ENCODE results near the gene LIPT1.
"Not testable (repeated sequence)": the region's sequence is repeated elsewhere in the genome, so short reads cannot be mapped to it uniquely, and the experiment has no call there.

Gene LIPT1

DNA sequence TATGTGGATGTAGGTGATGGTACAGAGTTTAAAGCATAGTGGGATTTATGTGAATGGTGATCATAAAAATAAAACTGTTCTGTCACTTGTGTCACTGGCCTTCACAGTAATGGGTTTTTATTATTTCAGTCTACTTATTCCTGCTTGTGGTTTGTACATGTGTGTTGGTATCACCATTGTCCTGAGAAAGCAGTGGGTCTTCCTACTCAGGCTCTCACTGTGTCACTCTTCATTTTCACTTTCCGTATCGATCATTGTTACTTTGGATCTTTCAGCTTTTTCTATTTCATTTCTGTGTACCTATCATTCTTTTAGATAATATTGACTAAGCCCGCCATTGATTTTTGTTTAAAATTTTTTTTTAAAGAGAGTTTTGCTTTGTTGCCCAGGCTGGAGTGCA, 33.6 kb downstream of the LIPT1 start:
- no peak overlapping the region for H3K4me3 ChIP-seq (ENCODE audit: low read depth, low read length)
- TF ChIP-seq CTCF (conservative IDR thresholded peaks at IDR 0.05; ENCODE audit: low read depth, low read length): no peak
- no peak for DNase-seq (ENCODE audit: low read depth)

DNA sequence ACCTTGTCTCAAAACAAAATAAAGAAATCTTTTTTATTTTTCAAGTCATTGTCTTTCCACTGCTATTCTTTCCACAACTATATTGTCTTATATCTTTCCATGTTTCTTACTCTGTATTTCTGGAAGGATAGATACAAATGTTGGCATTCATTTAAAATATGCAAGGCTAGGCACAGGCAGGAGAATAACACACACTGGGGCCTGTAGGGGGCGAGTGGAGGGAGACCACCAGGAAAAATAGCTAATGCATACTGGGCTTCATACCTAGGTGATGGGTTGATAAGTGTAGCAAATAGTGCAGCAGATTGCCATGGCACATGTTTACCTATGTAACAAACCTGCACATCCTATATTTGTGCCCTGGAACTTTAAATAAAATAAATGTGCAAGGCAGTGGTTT, 35.8 kb downstream of the LIPT1 start:
- DNase-seq (ENCODE audit: low read depth): no peak
- no peak overlapping the region for H3K4me3 ChIP-seq (ENCODE audit: low read depth, low read length)
- peak; percentile 39 for TF ChIP-seq CTCF (conservative IDR thresholded peaks at IDR 0.05; ENCODE audit: low read depth, low read length)

- not testable (repeated sequence) for H3K4me3 ChIP-seq (ENCODE audit: low read depth, low read length); DNase-seq (ENCODE audit: low read depth)
Observed at GRCh38 chr2:99192364-99192763, 37.6 kb downstream of the LIPT1 start.

DNA sequence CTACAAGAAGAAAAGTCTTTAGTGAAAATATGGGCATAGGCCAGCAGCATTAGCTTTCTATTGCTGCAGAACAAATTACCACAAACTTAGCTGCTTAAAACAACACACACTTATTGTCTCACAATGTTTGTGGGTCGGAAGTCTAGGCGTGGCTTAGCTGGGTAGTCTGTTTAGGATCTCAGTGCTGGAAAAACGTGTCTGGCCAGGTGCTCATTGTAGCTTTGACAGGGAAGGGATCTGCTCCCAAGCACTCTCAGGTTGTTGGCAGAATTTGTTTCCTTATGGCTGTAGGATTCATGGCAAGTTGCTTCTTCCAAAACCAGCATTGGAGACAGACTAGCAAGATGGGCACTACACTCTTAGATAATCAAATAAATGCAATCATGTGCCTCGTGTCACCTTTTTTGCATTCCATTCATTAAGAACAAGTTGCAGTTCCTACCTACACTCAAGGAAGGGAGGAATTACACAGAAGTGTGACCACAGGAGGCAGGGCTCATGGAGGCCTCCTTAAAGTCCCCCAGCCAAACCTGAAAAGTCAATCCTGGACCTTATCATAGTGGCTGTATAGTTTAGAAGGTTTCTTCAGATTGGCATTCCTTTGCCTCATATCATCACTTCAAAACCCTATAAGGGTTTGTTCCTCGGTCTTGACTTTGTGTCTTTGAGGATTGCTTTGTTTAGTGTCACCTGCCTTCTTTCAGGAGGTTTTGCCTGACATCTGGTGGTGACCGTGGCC, 43.5 kb downstream of the LIPT1 start:
- TF ChIP-seq CTCF (conservative IDR thresholded peaks at IDR 0.05; ENCODE audit: low read depth, low read length): no peak
- DNase-seq (ENCODE audit: low read depth): no peak

DNA sequence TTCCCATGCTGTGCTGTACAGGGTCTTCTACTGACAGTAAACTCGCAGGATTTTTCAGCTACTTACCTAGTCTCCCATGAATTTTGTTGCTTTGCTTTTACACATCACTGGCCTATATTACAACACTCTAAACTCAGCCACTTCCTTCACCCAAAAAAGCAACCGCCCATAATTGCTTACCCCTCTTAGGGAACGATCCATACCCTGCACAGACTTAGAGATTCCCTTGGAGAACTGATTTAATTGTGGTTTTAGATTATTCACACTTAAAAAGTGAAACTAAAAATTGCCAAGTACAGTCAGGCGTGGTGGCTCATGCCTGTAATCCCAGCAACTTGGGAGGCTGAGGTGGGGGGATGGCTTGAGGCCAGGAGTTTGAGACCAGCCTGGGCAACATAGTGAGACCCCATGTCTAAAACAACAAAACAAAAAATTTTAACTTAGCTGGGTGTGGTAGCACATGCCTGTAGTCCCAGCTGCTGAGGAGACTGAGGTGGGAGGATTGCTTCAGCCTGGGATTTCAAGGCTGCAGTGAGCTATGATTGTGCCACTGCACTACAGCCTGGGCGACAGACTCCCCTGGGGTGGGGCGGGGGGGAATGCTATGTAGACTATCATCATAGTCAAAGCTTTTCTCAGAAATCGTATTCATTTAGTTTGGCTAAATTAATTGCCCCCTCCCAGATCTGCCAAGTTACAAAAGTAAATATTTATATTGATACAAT, 45.5 kb downstream of the LIPT1 start:
- no peak for TF ChIP-seq CTCF (conservative IDR thresholded peaks at IDR 0.05; ENCODE audit: low read depth, low read length)
- no peak overlapping the region for H3K4me3 ChIP-seq (ENCODE audit: low read depth, low read length)
- no peak for DNase-seq (ENCODE audit: low read depth)

More for the DNA sequence above, 43.5 kb downstream of the LIPT1 start:
- no peak overlapping the region for H3K4me3 ChIP-seq (ENCODE audit: low read depth, low read length)

- TF ChIP-seq CTCF (conservative IDR thresholded peaks at IDR 0.05; ENCODE audit: low read depth, low read length): peak; percentile 30
- no peak overlapping the region for H3K4me3 ChIP-seq (ENCODE audit: low read depth, low read length)
- no peak for DNase-seq (ENCODE audit: low read depth)
Observed at GRCh38 chr2:99201959-99202678, 47.4 kb downstream of the LIPT1 start.

GRCh38 chr2:99205491-99205890, 50.7 kb downstream of the LIPT1 start:
- TF ChIP-seq CTCF (conservative IDR thresholded peaks at IDR 0.05; ENCODE audit: low read depth, low read length): no peak
- no peak overlapping the region for H3K4me3 ChIP-seq (ENCODE audit: low read depth, low read length)
- no peak for DNase-seq (ENCODE audit: low read depth)
